GM23338 (cell line): ENCODE results near the gene MIOS. TPM values are rescaled to one million over a fixed set of nuclear protein-coding genes. Genes with fewer than 3 reads are reported as not detected.

Experiments
- ATAC-seq: fragments of 200-7000 bp; cut with Tn5 transposase; 3 replicates; pipeline ENCODE4 v1.9.1; 2020
- DNase-seq: peaks from one replicate; pipeline ENCODE4 v3.0.0-alpha.2; 2015; ENCODE audit warnings: low spot score
- H2AFZ ChIP-seq: fragments of 200-600 bp; sonication (generic); 2 replicates; pipeline ENCODE4 v1.8.0; 2016; ENCODE audit warnings: antibody characterized with exemption, mild to moderate bottlenecking, moderate library complexity
- H3F3A ChIP-seq: fragments of 200-600 bp; sonication (generic); replicated peaks from 2 replicates; pipeline ENCODE4 v1.8.0; 2017; ENCODE audit warnings: antibody characterized with exemption, mixed run types, low read depth
- H3K27ac ChIP-seq: fragments of 200-600 bp; sonication (generic); 2 replicates; pipeline ENCODE4 v1.6.1; 2016; ENCODE audit warnings: low read depth
- H3K27me3 ChIP-seq: fragments of 200-600 bp; sonication (generic); 2 replicates; pipeline ENCODE4 v1.8.0; 2016; ENCODE audit warnings: mild to moderate bottlenecking, mixed run types, moderate library complexity; ENCODE audit not compliant: insufficient read depth
- H3K36me3 ChIP-seq: fragments of 200-600 bp; sonication (generic); 2 replicates; pipeline ENCODE4 v1.8.0; 2016; ENCODE audit warnings: mild to moderate bottlenecking; ENCODE audit not compliant: insufficient read depth
- H3K4me1 ChIP-seq: fragments of 200-600 bp; sonication (generic); 2 replicates; pipeline ENCODE4 v1.8.0; 2016; ENCODE audit warnings: mild to moderate bottlenecking, moderate library complexity; ENCODE audit not compliant: insufficient read depth
- H3K4me2 ChIP-seq: fragments of 200-600 bp; sonication (generic); 2 replicates; pipeline ENCODE4 v1.7.1; 2017; ENCODE audit warnings: mixed run types
- H3K4me3 ChIP-seq: fragments of 200-600 bp; sonication (generic); 2 replicates; pipeline ENCODE4 v1.6.1; 2016; ENCODE audit warnings: mixed run types
- H3K79me2 ChIP-seq: fragments of 200-600 bp; sonication (generic); replicated peaks from 2 replicates; pipeline ENCODE4 v1.8.0; 2017; ENCODE audit warnings: mild to moderate bottlenecking; ENCODE audit not compliant: insufficient read depth
- H3K9me2 ChIP-seq: fragments of 200-600 bp; sonication (generic); 2 replicates; pipeline ENCODE4 v1.8.0; 2017; ENCODE audit not compliant: insufficient read depth
- H4K20me1 ChIP-seq: fragments of 200-600 bp; sonication (generic); replicated peaks from 2 replicates; pipeline ENCODE4 v1.8.0; 2017; ENCODE audit warnings: mild to moderate bottlenecking; ENCODE audit not compliant: insufficient read depth
- H3K27ac Mint-ChIP-seq: 2 replicates; pipeline ENCODE4 v1.8.0; 2020; ENCODE audit warnings: inconsistent platforms, mild to moderate bottlenecking, moderate library complexity, mixed read lengths
- H3K27me3 Mint-ChIP-seq: 3 replicates; pipeline ENCODE4 v1.8.0; 2022; ENCODE audit warnings: low read depth, mild to moderate bottlenecking, moderate library complexity, mixed read lengths, inconsistent platforms; ENCODE audit not compliant: insufficient read depth, poor library complexity
- H3K36me3 Mint-ChIP-seq: 3 replicates; pipeline ENCODE4 v1.8.0; 2021; ENCODE audit warnings: low read depth, mild to moderate bottlenecking, inconsistent platforms, moderate library complexity, mixed read lengths
- H3K4me1 Mint-ChIP-seq: 3 replicates; pipeline ENCODE4 v1.8.0; 2020; ENCODE audit warnings: mild to moderate bottlenecking, inconsistent platforms, mixed read lengths
- H3K4me3 Mint-ChIP-seq: 3 replicates; pipeline ENCODE4 v1.8.0; 2021; ENCODE audit warnings: moderate library complexity, mild to moderate bottlenecking, inconsistent platforms, mixed read lengths
- H3K9me3 Mint-ChIP-seq: 3 replicates; pipeline ENCODE4 v1.8.0; 2020; ENCODE audit warnings: moderate library complexity, mild to moderate bottlenecking, inconsistent platforms, mixed read lengths
- CREB1 ChIP-seq: fragments of 250-450 bp; sonication (Bioruptor Pico); IDR thresholded peaks from 2 replicates; pipeline ENCODE4 v1.5.0; 2020; ENCODE audit warnings: low read depth, mild to moderate bottlenecking, moderate library complexity
- ETS1 ChIP-seq: IDR thresholded peaks from 2 replicates; pipeline ENCODE4 v1.6.1; 2016; ENCODE audit warnings: antibody characterized with exemption
- EZH2 ChIP-seq: fragments of 200-600 bp; sonication (generic); IDR thresholded peaks from one replicate; pipeline ENCODE4 v1.8.0; 2017; ENCODE audit warnings: antibody characterized with exemption, mild to moderate bottlenecking, low read depth; ENCODE audit not compliant: unreplicated experiment
- EZH2phosphoT487 ChIP-seq: fragments of 200-600 bp; sonication (generic); IDR thresholded peaks from one replicate; pipeline ENCODE4 v1.8.1; 2018; ENCODE audit warnings: antibody characterized with exemption; ENCODE audit not compliant: unreplicated experiment
- JUNB ChIP-seq: IDR thresholded peaks from one replicate; pipeline ENCODE4 v1.6.1; 2016; ENCODE audit warnings: antibody characterized with exemption; ENCODE audit not compliant: unreplicated experiment
- NANOG ChIP-seq: IDR thresholded peaks from 2 replicates; pipeline ENCODE4 v1.6.1; 2016; ENCODE audit warnings: antibody characterized with exemption, borderline replicate concordance
- POLR2AphosphoS5 ChIP-seq: IDR thresholded peaks from 2 replicates; pipeline ENCODE4 v1.6.1; 2016; ENCODE audit warnings: antibody characterized with exemption, low read depth
- STAT1 ChIP-seq: IDR thresholded peaks from one replicate; pipeline ENCODE4 v1.6.1; 2016; ENCODE audit warnings: antibody characterized with exemption; ENCODE audit not compliant: unreplicated experiment
- ZNF114 ChIP-seq: fragments of 250-450 bp; sonication (Bioruptor Pico); IDR thresholded peaks from 2 replicates; pipeline ENCODE4 v1.5.0; 2020; ENCODE audit warnings: mild to moderate bottlenecking, moderate library complexity
- ZNF331 ChIP-seq: fragments of 250-450 bp; sonication (Bioruptor Pico); IDR thresholded peaks from 2 replicates; pipeline ENCODE4 v1.5.0; 2020; ENCODE audit warnings: low read depth, mild to moderate bottlenecking, moderate library complexity
- polyA plus RNA-seq: library from polyadenylated mRNA; unstranded; fragments of >200 nt; fragmentation: Nextera tagmentation; extraction: Ambion mirVana; gene quantifications from 2 replicates; pipeline ENCODE4 v1.2.1, GENCODE V29; 2016
- total RNA-seq: library from RNA; depleted of rRNA; stranded (reverse); fragments of >200 nt; shearing (Covaris generic); gene quantifications from 2 replicates; pipeline ENCODE4 v1.2.3, GENCODE V29; 2014
- TF ChIP-seq, protein P1 (sequence below), 2 experiments: fragments of 200-600 bp in 1 of 2; sonication (generic) in 1 of 2; conservative IDR thresholded peaks; 2 replicates each; pipeline versions ENCODE4 v1.5.1 to v1.6.1; 2016 to 2017; ENCODE audit warnings: antibody characterized with exemption in 2 of 2, low read depth in 2 of 2, mild to moderate bottlenecking in 2 of 2, moderate library complexity in 1 of 2
- TF ChIP-seq, protein P2 (sequence below): IDR thresholded peaks from one replicate; pipeline ENCODE4 v1.6.1; 2018; ENCODE audit warnings: antibody characterized with exemption; ENCODE audit not compliant: unreplicated experiment
- TF ChIP-seq, protein P3 (sequence below): fragments of 250-450 bp; sonication (Bioruptor Pico); IDR thresholded peaks from 2 replicates; pipeline ENCODE4 v1.5.0; 2020; ENCODE audit warnings: mild to moderate bottlenecking, moderate library complexity

The MIOS gene
- total and polyA plus RNA-seq, 2 experiments from 2014 or later = 13.1 to 85.7 TPM

DNA sequence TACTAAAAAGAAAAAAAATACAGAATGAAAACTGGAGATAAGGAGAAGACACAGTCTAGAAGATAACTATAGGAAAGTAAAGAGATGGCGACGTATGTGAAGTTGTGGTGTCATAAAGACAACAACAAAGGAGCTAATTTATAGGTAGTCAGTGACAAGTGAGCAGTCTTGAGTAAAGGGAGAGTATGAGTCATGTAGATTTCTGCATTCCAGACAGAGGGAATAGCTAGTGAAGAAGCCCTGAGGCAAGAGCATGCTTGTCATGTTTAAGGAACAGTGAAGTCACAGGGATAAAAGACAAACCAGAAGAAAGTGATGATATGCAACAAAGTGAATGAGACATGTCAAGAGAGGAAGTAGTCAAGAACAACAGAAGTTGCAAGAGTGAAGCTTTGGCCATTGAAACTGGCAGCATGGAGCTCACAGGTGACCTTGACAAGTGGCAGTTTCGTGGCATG is 2.3 kb upstream of the MIOS start:
- no peaks in the 10 kb centered on the region for H3K36me3 ChIP-seq
- peaks cover 22% of the 10 kb centered on the region for H3K4me1 ChIP-seq
- no peaks in the 10 kb centered on the region for H3K27me3 Mint-ChIP-seq
- ATAC-seq = no peak
- peaks cover 20% of the 10 kb centered on the region for H3K79me2 ChIP-seq
- peaks cover 8% of the 10 kb centered on the region; the same call in 1 of the 2 replicates for H3K9me2 ChIP-seq
- no peak overlapping the region for H3K4me2 ChIP-seq
- no peak overlapping the region for H3K4me3 Mint-ChIP-seq
- no peaks in the 10 kb centered on the region for H3K27me3 ChIP-seq
- DNase-seq = no peak
- H3K27ac Mint-ChIP-seq = no peak overlapping the region
- peaks cover 4% of the 10 kb centered on the region; the same call in 1 of the 2 replicates for H3F3A ChIP-seq
- TF ChIP-seq ETS1 (no peak), EZH2 (no peak), ZNF114 (no peak), EZH2phosphoT487 (no peak), NANOG (no peak), JUNB (no peak), STAT1 (no peak), CREB1 (CRISPR knock-in tag) (no peak), ZNF331 (CRISPR knock-in tag) (no peak), POLR2AphosphoS5 (no peak)
- TF ChIP-seq, protein P1, sequence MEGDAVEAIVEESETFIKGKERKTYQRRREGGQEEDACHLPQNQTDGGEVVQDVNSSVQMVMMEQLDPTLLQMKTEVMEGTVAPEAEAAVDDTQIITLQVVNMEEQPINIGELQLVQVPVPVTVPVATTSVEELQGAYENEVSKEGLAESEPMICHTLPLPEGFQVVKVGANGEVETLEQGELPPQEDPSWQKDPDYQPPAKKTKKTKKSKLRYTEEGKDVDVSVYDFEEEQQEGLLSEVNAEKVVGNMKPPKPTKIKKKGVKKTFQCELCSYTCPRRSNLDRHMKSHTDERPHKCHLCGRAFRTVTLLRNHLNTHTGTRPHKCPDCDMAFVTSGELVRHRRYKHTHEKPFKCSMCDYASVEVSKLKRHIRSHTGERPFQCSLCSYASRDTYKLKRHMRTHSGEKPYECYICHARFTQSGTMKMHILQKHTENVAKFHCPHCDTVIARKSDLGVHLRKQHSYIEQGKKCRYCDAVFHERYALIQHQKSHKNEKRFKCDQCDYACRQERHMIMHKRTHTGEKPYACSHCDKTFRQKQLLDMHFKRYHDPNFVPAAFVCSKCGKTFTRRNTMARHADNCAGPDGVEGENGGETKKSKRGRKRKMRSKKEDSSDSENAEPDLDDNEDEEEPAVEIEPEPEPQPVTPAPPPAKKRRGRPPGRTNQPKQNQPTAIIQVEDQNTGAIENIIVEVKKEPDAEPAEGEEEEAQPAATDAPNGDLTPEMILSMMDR (conservative IDR thresholded peaks at IDR 0.05; ENCODE audit: low read depth in 2 of 2) = no peak
- TF ChIP-seq, protein P2, sequence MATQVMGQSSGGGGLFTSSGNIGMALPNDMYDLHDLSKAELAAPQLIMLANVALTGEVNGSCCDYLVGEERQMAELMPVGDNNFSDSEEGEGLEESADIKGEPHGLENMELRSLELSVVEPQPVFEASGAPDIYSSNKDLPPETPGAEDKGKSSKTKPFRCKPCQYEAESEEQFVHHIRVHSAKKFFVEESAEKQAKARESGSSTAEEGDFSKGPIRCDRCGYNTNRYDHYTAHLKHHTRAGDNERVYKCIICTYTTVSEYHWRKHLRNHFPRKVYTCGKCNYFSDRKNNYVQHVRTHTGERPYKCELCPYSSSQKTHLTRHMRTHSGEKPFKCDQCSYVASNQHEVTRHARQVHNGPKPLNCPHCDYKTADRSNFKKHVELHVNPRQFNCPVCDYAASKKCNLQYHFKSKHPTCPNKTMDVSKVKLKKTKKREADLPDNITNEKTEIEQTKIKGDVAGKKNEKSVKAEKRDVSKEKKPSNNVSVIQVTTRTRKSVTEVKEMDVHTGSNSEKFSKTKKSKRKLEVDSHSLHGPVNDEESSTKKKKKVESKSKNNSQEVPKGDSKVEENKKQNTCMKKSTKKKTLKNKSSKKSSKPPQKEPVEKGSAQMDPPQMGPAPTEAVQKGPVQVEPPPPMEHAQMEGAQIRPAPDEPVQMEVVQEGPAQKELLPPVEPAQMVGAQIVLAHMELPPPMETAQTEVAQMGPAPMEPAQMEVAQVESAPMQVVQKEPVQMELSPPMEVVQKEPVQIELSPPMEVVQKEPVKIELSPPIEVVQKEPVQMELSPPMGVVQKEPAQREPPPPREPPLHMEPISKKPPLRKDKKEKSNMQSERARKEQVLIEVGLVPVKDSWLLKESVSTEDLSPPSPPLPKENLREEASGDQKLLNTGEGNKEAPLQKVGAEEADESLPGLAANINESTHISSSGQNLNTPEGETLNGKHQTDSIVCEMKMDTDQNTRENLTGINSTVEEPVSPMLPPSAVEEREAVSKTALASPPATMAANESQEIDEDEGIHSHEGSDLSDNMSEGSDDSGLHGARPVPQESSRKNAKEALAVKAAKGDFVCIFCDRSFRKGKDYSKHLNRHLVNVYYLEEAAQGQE = no peak
- TF ChIP-seq, protein P3, sequence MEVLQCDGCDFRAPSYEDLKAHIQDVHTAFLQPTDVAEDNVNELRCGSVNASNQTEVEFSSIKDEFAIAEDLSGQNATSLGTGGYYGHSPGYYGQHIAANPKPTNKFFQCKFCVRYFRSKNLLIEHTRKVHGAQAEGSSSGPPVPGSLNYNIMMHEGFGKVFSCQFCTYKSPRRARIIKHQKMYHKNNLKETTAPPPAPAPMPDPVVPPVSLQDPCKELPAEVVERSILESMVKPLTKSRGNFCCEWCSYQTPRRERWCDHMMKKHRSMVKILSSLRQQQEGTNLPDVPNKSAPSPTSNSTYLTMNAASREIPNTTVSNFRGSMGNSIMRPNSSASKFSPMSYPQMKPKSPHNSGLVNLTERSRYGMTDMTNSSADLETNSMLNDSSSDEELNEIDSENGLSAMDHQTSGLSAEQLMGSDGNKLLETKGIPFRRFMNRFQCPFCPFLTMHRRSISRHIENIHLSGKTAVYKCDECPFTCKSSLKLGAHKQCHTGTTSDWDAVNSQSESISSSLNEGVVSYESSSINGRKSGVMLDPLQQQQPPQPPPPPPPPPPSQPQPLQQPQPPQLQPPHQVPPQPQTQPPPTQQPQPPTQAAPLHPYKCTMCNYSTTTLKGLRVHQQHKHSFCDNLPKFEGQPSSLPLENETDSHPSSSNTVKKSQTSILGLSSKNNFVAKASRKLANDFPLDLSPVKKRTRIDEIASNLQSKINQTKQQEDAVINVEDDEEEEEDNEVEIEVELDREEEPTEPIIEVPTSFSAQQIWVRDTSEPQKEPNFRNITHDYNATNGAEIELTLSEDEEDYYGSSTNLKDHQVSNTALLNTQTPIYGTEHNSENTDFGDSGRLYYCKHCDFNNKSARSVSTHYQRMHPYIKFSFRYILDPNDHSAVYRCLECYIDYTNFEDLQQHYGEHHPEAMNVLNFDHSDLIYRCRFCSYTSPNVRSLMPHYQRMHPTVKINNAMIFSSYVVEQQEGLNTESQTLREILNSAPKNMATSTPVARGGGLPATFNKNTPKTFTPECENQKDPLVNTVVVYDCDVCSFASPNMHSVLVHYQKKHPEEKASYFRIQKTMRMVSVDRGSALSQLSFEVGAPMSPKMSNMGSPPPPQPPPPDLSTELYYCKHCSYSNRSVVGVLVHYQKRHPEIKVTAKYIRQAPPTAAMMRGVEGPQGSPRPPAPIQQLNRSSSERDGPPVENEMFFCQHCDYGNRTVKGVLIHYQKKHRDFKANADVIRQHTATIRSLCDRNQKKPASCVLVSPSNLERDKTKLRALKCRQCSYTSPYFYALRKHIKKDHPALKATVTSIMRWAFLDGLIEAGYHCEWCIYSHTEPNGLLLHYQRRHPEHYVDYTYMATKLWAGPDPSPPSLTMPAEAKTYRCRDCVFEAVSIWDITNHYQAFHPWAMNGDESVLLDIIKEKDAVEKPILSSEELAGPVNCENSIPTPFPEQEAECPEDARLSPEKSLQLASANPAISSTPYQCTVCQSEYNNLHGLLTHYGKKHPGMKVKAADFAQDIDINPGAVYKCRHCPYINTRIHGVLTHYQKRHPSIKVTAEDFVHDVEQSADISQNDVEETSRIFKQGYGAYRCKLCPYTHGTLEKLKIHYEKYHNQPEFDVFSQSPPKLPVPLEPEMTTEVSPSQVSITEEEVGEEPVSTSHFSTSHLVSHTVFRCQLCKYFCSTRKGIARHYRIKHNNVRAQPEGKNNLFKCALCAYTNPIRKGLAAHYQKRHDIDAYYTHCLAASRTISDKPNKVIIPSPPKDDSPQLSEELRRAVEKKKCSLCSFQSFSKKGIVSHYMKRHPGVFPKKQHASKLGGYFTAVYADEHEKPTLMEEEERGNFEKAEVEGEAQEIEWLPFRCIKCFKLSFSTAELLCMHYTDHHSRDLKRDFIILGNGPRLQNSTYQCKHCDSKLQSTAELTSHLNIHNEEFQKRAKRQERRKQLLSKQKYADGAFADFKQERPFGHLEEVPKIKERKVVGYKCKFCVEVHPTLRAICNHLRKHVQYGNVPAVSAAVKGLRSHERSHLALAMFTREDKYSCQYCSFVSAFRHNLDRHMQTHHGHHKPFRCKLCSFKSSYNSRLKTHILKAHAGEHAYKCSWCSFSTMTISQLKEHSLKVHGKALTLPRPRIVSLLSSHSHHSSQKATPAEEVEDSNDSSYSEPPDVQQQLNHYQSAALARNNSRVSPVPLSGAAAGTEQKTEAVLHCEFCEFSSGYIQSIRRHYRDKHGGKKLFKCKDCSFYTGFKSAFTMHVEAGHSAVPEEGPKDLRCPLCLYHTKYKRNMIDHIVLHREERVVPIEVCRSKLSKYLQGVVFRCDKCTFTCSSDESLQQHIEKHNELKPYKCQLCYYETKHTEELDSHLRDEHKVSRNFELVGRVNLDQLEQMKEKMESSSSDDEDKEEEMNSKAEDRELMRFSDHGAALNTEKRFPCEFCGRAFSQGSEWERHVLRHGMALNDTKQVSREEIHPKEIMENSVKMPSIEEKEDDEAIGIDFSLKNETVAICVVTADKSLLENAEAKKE = no peak
- H3K9me3 Mint-ChIP-seq = no peaks in the 10 kb centered on the region; the same call in 2 of the 3 replicates
- peaks cover 15% of the 10 kb centered on the region for H3K36me3 Mint-ChIP-seq
- no peak overlapping the region for H3K27ac ChIP-seq
- H3K4me1 Mint-ChIP-seq = peaks cover 14% of the 10 kb centered on the region; the same call in 2 of the 3 replicates
- H3K4me3 ChIP-seq = no peak overlapping the region
- no peak overlapping the region for H2AFZ ChIP-seq
- peaks cover 7% of the 10 kb centered on the region; the same call in 1 of the 2 replicates for H4K20me1 ChIP-seq
